A549 (cell line): ENCODE results near the gene DEPDC5.

Source experiments
- POLR2A ChIP-seq: IDR thresholded peaks from 2 replicates; pipeline ENCODE4 v1.6.1; 2012; ENCODE audit warnings: mild to moderate bottlenecking, low read length
- SMC3 ChIP-seq: fragments of >200 bp; sonication (Bioruptor Twin); formaldehyde crosslinking; IDR thresholded peaks from 3 replicates; pipeline ENCODE4 v1.6.1; 2018; ENCODE audit warnings: inconsistent platforms
- TF ChIP-seq, protein P1 (sequence below): IDR thresholded peaks from 2 replicates; pipeline ENCODE4 v1.6.1; 2012
- TF ChIP-seq, protein P2 (sequence below): fragments of >200 bp; sonication (Bioruptor Twin); formaldehyde crosslinking; IDR thresholded peaks from 3 replicates; pipeline ENCODE4 v1.5.1; 2016

DNA sequence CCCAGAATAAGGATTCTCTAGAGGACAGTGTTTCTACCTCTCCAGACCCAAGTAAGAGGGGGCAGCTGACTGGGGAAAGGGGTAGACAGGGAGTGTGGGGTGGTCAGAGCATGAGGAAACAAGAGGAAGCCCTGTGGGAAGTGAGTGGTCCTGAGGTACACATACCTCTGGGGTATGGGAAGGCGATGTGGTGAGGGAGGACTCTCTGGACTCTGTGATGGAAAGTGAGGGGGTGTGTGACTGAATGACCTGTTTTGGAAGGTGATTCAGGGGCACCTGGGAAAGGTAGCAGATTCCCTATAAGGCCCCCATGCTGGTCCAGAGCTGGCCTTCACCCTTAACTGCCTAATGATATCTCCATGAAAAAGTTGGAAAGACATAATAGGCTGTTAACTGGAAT is 80.1 kb downstream of the DEPDC5 start:
- TF ChIP-seq, protein P1, sequence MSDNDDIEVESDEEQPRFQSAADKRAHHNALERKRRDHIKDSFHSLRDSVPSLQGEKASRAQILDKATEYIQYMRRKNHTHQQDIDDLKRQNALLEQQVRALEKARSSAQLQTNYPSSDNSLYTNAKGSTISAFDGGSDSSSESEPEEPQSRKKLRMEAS, result no peak
- no peak for TF ChIP-seq SMC3
- TF ChIP-seq, protein P2, sequence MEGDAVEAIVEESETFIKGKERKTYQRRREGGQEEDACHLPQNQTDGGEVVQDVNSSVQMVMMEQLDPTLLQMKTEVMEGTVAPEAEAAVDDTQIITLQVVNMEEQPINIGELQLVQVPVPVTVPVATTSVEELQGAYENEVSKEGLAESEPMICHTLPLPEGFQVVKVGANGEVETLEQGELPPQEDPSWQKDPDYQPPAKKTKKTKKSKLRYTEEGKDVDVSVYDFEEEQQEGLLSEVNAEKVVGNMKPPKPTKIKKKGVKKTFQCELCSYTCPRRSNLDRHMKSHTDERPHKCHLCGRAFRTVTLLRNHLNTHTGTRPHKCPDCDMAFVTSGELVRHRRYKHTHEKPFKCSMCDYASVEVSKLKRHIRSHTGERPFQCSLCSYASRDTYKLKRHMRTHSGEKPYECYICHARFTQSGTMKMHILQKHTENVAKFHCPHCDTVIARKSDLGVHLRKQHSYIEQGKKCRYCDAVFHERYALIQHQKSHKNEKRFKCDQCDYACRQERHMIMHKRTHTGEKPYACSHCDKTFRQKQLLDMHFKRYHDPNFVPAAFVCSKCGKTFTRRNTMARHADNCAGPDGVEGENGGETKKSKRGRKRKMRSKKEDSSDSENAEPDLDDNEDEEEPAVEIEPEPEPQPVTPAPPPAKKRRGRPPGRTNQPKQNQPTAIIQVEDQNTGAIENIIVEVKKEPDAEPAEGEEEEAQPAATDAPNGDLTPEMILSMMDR, result no peak
- TF ChIP-seq POLR2A, result no peak
